Measurements from ENCODE around the gene PDLIM1.

DNA sequence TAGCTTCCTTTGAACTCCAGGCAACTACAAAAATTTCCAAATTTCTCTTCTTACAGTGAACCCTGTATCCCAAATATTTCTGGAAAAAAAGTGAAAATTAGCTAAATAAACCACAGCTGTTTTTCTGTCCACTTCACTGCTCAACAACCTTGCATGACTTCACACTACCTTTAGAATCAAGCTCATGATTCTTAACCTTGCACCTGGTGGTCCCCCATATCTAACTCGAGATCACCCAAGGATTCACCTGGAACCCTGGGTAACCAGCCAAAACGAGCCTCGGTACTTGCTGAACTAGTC, 47.5 kb downstream of the PDLIM1 start:
- TF ChIP-seq, protein P1, sequence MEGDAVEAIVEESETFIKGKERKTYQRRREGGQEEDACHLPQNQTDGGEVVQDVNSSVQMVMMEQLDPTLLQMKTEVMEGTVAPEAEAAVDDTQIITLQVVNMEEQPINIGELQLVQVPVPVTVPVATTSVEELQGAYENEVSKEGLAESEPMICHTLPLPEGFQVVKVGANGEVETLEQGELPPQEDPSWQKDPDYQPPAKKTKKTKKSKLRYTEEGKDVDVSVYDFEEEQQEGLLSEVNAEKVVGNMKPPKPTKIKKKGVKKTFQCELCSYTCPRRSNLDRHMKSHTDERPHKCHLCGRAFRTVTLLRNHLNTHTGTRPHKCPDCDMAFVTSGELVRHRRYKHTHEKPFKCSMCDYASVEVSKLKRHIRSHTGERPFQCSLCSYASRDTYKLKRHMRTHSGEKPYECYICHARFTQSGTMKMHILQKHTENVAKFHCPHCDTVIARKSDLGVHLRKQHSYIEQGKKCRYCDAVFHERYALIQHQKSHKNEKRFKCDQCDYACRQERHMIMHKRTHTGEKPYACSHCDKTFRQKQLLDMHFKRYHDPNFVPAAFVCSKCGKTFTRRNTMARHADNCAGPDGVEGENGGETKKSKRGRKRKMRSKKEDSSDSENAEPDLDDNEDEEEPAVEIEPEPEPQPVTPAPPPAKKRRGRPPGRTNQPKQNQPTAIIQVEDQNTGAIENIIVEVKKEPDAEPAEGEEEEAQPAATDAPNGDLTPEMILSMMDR (IDR thresholded peaks at IDR 0.05): no peak
- no peak for TF ChIP-seq POLR2A (IDR thresholded peaks at IDR 0.05)
